ENCODE measurements around the gene TMEM42.
"Not testable (repeated sequence)": the region's sequence is repeated elsewhere in the genome, so short reads cannot be mapped to it uniquely, and the experiment has no call there.

TMEM42 gene

GRCh38 chr3:44861412-44862225, at the start of gene TMEM42:
Gene TMEM42, plus strand, starts transcription at chr3:44861912. Its CDS starts 13 bp downstream, at chr3:44861925.
- DNase-seq (ENCODE audit: low spot score) = peak; percentile 92

DNA sequence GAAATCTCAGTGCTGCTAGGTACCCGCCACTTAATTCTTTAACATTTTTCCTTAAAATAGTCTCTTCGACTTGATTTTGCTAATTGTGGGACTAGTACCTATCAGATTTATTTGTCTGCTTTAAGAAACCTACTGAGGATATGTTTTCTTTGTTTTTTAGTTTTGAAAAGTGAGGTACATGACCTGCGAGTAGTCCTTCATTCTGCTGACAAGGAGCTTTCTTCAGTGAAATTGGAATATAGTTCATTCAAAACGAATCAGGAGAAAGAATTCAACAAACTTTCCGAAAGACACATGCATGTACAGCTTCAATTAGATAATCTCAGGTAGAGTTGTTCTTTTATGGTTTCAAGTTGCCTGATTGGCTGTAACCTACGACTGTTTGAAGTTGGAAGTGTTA, 47.0 kb upstream of the TMEM42 start:
- DNase-seq (ENCODE audit: low spot score) = no peak

DNA sequence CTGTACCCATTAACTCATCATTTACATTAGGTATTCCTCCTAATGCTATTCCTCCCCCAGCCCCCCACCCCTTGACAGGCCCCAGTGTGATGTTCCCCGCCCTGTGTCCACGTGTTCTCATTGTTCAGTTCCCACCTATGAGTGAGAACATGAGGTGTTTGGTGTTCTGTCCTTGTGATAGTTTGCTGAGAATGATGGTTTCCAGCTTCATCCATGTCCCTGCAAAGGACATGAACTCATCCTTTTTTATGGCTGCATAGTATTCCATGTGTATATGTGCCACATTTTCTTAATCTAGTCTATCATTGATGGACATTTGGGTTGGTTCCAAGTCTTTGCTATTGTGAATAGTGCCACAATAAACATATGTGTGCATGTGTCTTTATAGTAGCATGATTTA, 45.4 kb upstream of the TMEM42 start:
- not testable (repeated sequence) for DNase-seq (ENCODE audit: low spot score)

- not testable (repeated sequence) for DNase-seq (ENCODE audit: low spot score)
Measured at GRCh38 chr3:44821206-44821605, 40.5 kb upstream of the TMEM42 start.

- DNase-seq (ENCODE audit: low spot score) = no peak
Measured at GRCh38 chr3:44825264-44825925, 36.3 kb upstream of the TMEM42 start.

DNA sequence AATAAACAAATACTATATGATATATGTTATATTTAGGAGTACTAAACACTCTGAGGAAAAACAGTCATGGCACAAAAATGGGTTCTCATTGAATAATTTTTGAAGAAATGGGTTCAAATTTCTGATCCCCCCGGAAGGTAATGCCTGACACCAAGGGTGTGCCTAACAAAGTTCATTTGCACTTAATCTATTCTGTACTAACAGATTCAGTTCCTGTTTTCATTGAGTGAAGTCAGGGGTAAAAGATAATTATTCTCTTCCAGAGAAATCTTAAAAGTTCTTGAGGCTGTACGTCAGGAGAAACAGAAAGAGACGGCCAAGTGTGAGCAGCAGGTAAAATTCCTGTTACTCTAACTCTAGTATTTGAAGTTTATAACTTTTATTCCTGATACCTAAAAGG, 34.5 kb upstream of the TMEM42 start:
- no peak for DNase-seq (ENCODE audit: low spot score)

- DNase-seq (ENCODE audit: low spot score) = no peak
Measured at GRCh38 chr3:44831232-44831631, 30.5 kb upstream of the TMEM42 start.

DNA sequence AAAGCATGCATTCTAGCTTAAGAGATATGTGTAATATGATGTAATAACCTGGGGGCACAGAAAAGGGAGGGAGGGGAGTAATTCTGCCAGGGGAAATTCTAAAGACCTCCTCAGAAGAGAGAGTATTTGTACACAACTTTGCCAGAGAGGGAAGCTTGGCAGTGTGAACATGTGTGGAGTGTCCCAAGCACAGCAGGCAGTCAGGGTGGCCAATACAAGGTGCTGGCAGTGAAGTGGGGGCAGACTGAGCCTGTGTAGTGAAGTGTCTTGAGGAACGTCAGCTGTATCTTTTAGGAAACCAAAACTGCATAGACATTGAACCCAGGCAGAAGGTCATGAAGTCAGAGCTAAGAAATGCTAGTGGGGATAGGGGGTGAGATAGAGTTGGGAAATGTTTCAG, 29.7 kb upstream of the TMEM42 start:
- no peak for DNase-seq (ENCODE audit: low spot score)

DNA sequence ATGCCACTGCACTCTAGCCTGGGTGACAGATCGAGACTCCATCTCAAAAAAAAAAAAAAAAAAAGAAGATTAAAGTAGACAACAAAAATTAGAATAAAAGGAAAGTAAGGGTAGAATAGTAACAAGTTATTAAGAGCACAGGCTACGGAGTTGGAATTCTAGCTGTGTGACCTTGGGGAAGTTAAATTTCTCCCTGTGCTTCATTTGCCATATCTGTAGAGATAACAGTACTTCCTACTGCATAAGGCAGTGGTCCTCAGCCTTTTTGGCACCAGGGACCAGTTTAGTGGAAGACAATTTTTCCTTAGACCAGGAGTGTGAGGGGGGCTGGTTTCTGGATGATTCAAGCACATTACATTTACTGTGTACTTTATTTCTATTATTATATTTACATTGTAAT, 28.7 kb upstream of the TMEM42 start:
- DNase-seq (ENCODE audit: low spot score) = no peak

GRCh38 chr3:44833394-44833793, 28.3 kb upstream of the TMEM42 start:
- DNase-seq (ENCODE audit: low spot score) = no peak

- no peak for DNase-seq (ENCODE audit: low spot score)
Measured at GRCh38 chr3:44835684-44836083, 26.0 kb upstream of the TMEM42 start.

DNA sequence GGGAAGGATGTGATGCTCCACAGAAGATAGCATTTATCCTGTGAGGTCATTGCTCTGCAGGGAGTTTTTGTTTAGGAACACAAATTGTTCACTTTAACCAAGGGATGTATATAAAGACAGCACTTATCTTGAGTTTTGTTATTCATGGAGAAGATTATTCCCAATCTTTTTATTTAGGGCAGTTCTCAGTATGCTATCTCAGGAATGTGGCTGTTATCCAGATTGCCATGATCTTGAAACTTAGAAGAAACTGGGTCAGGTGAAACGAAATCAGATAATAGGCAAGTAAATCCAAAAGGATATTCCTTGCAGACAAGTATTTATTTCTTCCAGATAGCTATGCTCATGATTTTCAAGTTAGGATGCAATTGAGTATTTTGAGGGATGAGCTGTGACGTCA, 19.3 kb upstream of the TMEM42 start:
- no peak for DNase-seq (ENCODE audit: low spot score)

- DNase-seq (ENCODE audit: low spot score) = no peak
Measured at GRCh38 chr3:44845528-44846520, 15.9 kb upstream of the TMEM42 start.

GRCh38 chr3:44848634-44849033, 13.1 kb upstream of the TMEM42 start:
- no peak for DNase-seq (ENCODE audit: low spot score)

GRCh38 chr3:44856663-44857062, 5.0 kb upstream of the TMEM42 start:
- not testable (repeated sequence) for DNase-seq (ENCODE audit: low spot score)

- DNase-seq (ENCODE audit: low spot score) = no peak
Measured at GRCh38 chr3:44860117-44860516, 1.6 kb upstream of the TMEM42 start.

GRCh38 chr3:44862226-44862637, 520 bp downstream of the TMEM42 start:
- peak; percentile 12 for DNase-seq (ENCODE audit: low spot score)

DNA sequence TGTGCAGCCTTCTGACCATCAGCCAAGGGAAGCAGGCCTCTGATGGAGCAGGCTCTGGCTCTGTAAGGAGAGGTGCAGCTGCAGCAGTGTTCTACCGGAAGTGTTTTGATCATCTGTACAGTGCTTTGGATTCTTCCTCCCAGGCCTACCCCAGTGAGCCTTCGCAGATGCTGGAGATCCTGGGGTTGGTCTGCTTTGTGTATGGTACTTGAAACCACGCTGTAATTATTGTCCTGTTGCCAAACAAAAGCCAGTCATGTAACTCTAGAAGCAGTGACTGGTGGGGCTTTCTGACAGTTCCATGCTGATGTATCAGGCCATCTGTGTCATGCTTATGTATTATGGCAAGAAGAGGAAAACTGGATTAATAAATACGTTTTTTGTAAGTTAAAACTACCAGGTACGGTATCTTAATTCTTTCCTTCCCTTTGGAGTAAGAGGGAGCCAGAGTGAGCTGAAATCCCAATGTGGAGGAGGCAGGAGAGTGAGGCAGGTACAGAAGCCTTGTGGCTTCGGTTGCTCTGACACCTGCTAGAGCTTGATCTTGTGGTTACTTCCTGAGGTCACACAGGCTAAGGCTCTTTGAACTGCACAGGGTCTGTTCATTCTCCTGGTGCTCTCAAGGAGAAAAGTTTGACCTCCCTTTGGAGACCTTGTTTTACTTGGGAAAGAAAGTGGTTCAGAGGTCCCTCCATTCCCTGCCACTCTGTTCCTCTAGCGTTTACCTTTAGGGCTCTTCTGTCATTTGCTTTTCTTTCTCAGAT, 3.7 kb downstream of the TMEM42 start:
- DNase-seq (ENCODE audit: low spot score) = no peak

GRCh38 chr3:44867421-44868111, 5.9 kb downstream of the TMEM42 start:
- DNase-seq (ENCODE audit: low spot score) = no peak

DNA sequence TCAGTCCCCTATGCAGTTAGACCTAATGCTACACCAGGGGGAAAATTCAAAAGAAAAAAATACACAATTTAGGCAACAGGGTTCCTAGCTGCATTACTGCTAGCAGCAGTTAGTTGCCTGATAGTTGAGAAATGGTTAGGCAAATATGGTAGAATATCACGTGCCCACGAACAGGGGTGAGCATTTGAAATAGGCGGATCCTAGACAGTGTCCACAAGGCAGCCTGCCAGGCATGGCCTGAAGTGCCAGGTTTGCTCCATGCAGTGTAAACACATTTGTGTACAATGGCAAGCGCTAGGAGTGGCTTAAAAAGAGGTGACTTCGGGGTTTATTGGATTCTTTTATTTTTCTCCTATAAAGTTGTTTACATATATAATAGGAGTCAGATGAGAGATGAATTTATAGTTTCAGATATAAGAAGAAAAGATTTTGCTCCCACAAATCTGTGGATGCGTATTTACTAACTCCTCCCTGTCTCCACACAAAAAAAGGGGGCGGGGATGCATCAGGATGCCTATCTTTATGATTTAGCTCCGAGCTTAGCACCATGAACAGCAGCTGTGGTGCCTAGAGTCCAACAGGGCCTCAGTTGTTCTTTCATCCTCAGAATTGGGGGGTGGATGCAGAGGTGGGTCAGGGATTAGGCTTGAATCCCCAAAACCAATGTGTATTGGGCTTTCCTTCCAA, 8.8 kb downstream of the TMEM42 start:
- DNase-seq (ENCODE audit: low spot score) = no peak
